Tibial nerve (tissue), 3 donors: ENCODE data around the gene WFIKKN1.

Experiments used
- CTCF ChIP-seq, 5 experiments: fragments of 200-600 bp in 3 of 5; fragments of 450-650 bp in 2 of 5; sonication (generic) in 3 of 5; IDR thresholded peaks; one replicate each; pipeline ENCODE4 v1.5.1; 2016 to 2019; ENCODE audit warnings: antibody characterized with exemption in 5 of 5, mild to moderate bottlenecking in 3 of 5, moderate library complexity in 2 of 5
- POLR2A ChIP-seq, 2 donors: fragments of 450-650 bp; IDR thresholded peaks; one replicate each; pipeline ENCODE4 v1.6.1; 2017; ENCODE audit warnings: antibody characterized with exemption in 2 of 2, mild to moderate bottlenecking in 2 of 2, moderate library complexity in 2 of 2

DNA sequence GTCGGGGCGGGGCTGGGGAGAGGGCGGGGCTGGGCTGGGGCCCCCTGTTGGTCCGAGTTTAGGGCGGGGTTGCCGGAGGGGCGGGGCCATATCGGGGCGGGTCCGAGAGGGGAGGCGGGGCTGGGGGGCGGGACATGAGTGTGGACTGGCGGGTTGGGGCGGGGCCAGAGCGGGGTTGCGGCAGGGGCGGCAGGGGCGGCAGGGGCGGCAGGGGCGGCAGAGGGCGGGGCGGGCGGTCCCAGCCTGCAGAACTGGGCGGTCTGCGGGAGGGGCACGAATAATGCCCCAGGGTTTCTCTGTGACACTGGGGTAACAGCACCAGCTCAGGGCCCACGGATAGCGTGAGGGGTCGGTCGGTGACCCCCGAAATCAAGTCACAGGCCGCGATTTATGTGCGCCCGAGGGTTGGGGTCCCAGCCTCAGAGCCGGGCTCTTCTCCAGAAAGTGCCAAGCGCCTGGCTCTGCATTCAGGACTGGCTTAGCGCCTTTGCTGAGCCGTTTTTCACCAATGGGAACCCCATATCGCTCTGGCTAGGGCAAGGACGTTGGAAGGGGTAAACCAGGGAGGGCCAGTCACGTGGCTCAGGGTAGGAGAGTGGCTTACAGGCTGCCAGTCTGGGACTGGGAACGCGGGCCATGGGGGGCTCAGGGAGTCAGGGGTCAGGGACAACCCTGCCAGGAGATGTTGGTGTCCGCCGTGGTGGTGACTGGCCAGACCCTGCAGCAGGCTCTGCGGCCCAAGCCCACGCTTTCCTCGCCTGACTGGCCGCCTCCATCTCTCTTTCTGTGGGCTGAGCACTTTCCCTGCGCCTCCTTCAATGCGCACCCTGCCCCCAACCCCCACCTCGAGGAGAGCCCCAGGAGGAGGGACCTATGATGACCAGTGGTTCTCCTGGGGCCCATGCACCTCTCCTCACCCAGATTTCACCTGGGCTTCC is 6.6 kb downstream of the WFIKKN1 start:
- TF ChIP-seq POLR2A (IDR thresholded peaks at IDR 0.05) (no peak), CTCF (IDR thresholded peaks at IDR 0.05) (no peak)
